ENCODE results near the gene ATP2C1.

DNA sequence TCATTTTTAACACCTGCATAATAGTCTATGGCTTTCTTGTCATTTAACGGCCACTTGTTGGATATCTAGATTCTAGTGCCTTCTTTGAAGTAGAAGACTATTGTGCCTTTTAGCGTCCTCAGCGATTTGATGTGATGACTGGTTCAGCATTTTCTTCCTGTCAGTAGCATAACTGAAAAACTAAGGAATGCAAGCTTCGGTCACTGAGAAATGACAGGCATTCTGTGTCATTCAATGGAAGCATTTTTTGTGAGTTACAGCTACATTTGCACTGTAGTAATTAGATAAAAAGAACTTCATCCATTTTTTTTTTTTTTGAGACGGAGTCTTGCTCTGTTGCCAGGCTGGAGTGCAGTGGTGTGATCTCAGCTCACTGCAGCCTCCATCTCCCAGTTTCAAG lies 143.1 kb downstream of the ATP2C1 start:
- TF ChIP-seq, protein P1, sequence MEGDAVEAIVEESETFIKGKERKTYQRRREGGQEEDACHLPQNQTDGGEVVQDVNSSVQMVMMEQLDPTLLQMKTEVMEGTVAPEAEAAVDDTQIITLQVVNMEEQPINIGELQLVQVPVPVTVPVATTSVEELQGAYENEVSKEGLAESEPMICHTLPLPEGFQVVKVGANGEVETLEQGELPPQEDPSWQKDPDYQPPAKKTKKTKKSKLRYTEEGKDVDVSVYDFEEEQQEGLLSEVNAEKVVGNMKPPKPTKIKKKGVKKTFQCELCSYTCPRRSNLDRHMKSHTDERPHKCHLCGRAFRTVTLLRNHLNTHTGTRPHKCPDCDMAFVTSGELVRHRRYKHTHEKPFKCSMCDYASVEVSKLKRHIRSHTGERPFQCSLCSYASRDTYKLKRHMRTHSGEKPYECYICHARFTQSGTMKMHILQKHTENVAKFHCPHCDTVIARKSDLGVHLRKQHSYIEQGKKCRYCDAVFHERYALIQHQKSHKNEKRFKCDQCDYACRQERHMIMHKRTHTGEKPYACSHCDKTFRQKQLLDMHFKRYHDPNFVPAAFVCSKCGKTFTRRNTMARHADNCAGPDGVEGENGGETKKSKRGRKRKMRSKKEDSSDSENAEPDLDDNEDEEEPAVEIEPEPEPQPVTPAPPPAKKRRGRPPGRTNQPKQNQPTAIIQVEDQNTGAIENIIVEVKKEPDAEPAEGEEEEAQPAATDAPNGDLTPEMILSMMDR (IDR thresholded peaks at IDR 0.05): no peak
- TF ChIP-seq EZH2 (IDR thresholded peaks at IDR 0.05; ENCODE audit: borderline replicate concordance, insufficient read depth, low read depth, low read length, poor library complexity, severe bottlenecking): no peak

Data from B cell (primary cell).